Measurements from ENCODE around the gene ABCG2. TPM values are rescaled to one million over a fixed set of nuclear protein-coding genes. Genes with fewer than 3 reads are reported as not detected.

ABCG2 gene
- total and polyA plus RNA-seq, 3 donors from 2014 or later = 4.3 to 9.5 (median 9.4) TPM

- DNase-seq = no peak
- intact Hi-C loops (cut with DNase I; ENCODE audit: low total_unique reads) = no loop called here
- no peaks in the 10 kb centered on the region for H3K27me3 ChIP-seq
These were observed 59.3 kb downstream of the ABCG2 start for GRCh38 chr4:88098993-88099752.

GRCh38 chr4:88097781-88098180, 60.7 kb downstream of the ABCG2 start:
- TF ChIP-seq POLR2A (IDR thresholded peaks at IDR 0.05) (no peak), CTCF (IDR thresholded peaks at IDR 0.05) (no peak)

More at GRCh38 chr4:88098993-88099752, 59.3 kb downstream of the ABCG2 start:
- Histone ChIP-seq H3K4me3 (no peak overlapping the region), H3K36me3 (ENCODE audit: low read depth, missing control alignments) (no peaks in the 10 kb centered on the region), H3K27ac (no peak overlapping the region), H3K9me3 (no peaks in the 10 kb centered on the region), H3K4me1 (no peaks in the 10 kb centered on the region)
- WGBS, 2 donors = 94 to 96% methylated on average over 4 of the region's 4 CpGs
- TF ChIP-seq CTCF (IDR thresholded peaks at IDR 0.05) (no peak), POLR2A (IDR thresholded peaks at IDR 0.05) (no peak)

GRCh38 chr4:88097301-88097700, 61.1 kb downstream of the ABCG2 start:
- no peaks in the 10 kb centered on the region for H3K36me3 ChIP-seq (ENCODE audit: low read depth, missing control alignments)
- H3K4me3 ChIP-seq = no peak overlapping the region
- H3K27ac ChIP-seq = no peak overlapping the region
- intact Hi-C loops (cut with DNase I; ENCODE audit: low total_unique reads) = no loop called here
- H3K4me1 ChIP-seq = no peaks in the 10 kb centered on the region
- DNase-seq = no peak
- no peaks in the 10 kb centered on the region for H3K27me3 ChIP-seq
- 86 to 89% methylated on average over 2 of the region's 2 CpGs for WGBS, 2 donors
- no peak for TF ChIP-seq CTCF (IDR thresholded peaks at IDR 0.05)
- TF ChIP-seq POLR2A (IDR thresholded peaks at IDR 0.05) = no peak
- H3K9me3 ChIP-seq = no peaks in the 10 kb centered on the region

More at GRCh38 chr4:88097781-88098180, 60.7 kb downstream of the ABCG2 start:
- Histone ChIP-seq H3K9me3 (no peaks in the 10 kb centered on the region), H3K27me3 (no peaks in the 10 kb centered on the region), H3K4me3 (no peak overlapping the region), H3K4me1 (no peaks in the 10 kb centered on the region), H3K36me3 (ENCODE audit: low read depth, missing control alignments) (no peaks in the 10 kb centered on the region), H3K27ac (no peak overlapping the region)
- 90 to 95% methylated on average over 3 of the region's 3 CpGs for WGBS, 2 donors
- no peak for DNase-seq
- intact Hi-C loops (cut with DNase I; ENCODE audit: low total_unique reads) = no loop called here

- Histone ChIP-seq H3K9me3 (no peaks in the 10 kb centered on the region), H3K27ac (no peak overlapping the region), H3K27me3 (no peaks in the 10 kb centered on the region), H3K4me1 (no peaks in the 10 kb centered on the region), H3K36me3 (ENCODE audit: low read depth, missing control alignments) (no peaks in the 10 kb centered on the region), H3K4me3 (no peak overlapping the region)
- intact Hi-C loops (cut with DNase I; ENCODE audit: low total_unique reads) = no loop called here
- TF ChIP-seq POLR2A (IDR thresholded peaks at IDR 0.05) = no peak
- no peak for TF ChIP-seq CTCF (IDR thresholded peaks at IDR 0.05)
- WGBS, 2 donors = 90 to 94% methylated on average over 5 of the region's 5 CpGs
- no peak for DNase-seq
These were observed 64.6 kb downstream of the ABCG2 start for GRCh38 chr4:88093874-88094273.

GRCh38 chr4:88091378-88091777, 67.1 kb downstream of the ABCG2 start:
- no peaks in the 10 kb centered on the region for H3K27me3 ChIP-seq
- no peak overlapping the region for H3K4me3 ChIP-seq
- H3K9me3 ChIP-seq = no peaks in the 10 kb centered on the region
- no peak overlapping the region for H3K27ac ChIP-seq
- 91 to 94% methylated on average over 3 of the region's 3 CpGs for WGBS, 2 donors
- H3K4me1 ChIP-seq = no peaks in the 10 kb centered on the region
- DNase-seq = no peak
- TF ChIP-seq CTCF (IDR thresholded peaks at IDR 0.05) (no peak), POLR2A (IDR thresholded peaks at IDR 0.05) (no peak)
- intact Hi-C loops (cut with DNase I; ENCODE audit: low total_unique reads) = no loop called here
- H3K36me3 ChIP-seq (ENCODE audit: low read depth, missing control alignments) = no peaks in the 10 kb centered on the region

Measured in testis (tissue), 3 donors.